ENCODE data around the gene OR51I1.

OR51I1 gene

GRCh38 chr11:5441414-5441813 is at the start of gene OR51I1:
Gene OR51I1 (minus strand): TSS chr11:5441514. CDS start chr11:5441514, 0 bp downstream.
- no peak for TF ChIP-seq CTCF (IDR thresholded peaks at IDR 0.05; ENCODE audit: insufficient read depth, low read depth, low read length, missing control alignments)
- no peak within 1 kb of the TSS for H3K4me3 ChIP-seq (ENCODE audit: low read depth, low read length)
- no peak for DNase-seq (ENCODE audit: low read depth)

GRCh38 chr11:5489576-5490357 is 48.5 kb upstream of the OR51I1 start:
- no peak overlapping the region for H3K4me3 ChIP-seq (ENCODE audit: low read depth, low read length)
- no peak for DNase-seq (ENCODE audit: low read depth)
- no peak for TF ChIP-seq CTCF (IDR thresholded peaks at IDR 0.05; ENCODE audit: insufficient read depth, low read depth, low read length, missing control alignments)

- no peak for TF ChIP-seq CTCF (IDR thresholded peaks at IDR 0.05; ENCODE audit: insufficient read depth, low read depth, low read length, missing control alignments)
- H3K4me3 ChIP-seq (ENCODE audit: low read depth, low read length): no peak overlapping the region
- DNase-seq (ENCODE audit: low read depth): no peak
These were observed 47.6 kb upstream of the OR51I1 start for GRCh38 chr11:5488798-5489399.

GRCh38 chr11:5488385-5488784 is 47.1 kb upstream of the OR51I1 start, which contains the start of gene OR52D1:
Gene OR52D1 (plus strand): TSS chr11:5488685. CDS start chr11:5488707, 22 bp downstream.
- no peak for TF ChIP-seq CTCF (IDR thresholded peaks at IDR 0.05; ENCODE audit: insufficient read depth, low read depth, low read length, missing control alignments)
- no peak within 1 kb of the TSS for H3K4me3 ChIP-seq (ENCODE audit: low read depth, low read length)
- DNase-seq (ENCODE audit: low read depth): no peak

- no peak for DNase-seq (ENCODE audit: low read depth)
- no peak for TF ChIP-seq CTCF (IDR thresholded peaks at IDR 0.05; ENCODE audit: insufficient read depth, low read depth, low read length, missing control alignments)
- H3K4me3 ChIP-seq (ENCODE audit: low read depth, low read length): no peak overlapping the region
These were observed 45.1 kb upstream of the OR51I1 start for GRCh38 chr11:5486421-5486820.

GRCh38 chr11:5486003-5486402 is 44.7 kb upstream of the OR51I1 start:
- no peak overlapping the region for H3K4me3 ChIP-seq (ENCODE audit: low read depth, low read length)
- TF ChIP-seq CTCF (IDR thresholded peaks at IDR 0.05; ENCODE audit: insufficient read depth, low read depth, low read length, missing control alignments): no peak
- DNase-seq (ENCODE audit: low read depth): no peak
